GM23248 (cell line): ENCODE results near the gene NSMF.

Experiments
- EZH2 ChIP-seq: fragments of 200-600 bp; sonication (generic); IDR thresholded peaks from 2 replicates; pipeline ENCODE4 v1.6.1; 2018; ENCODE audit warnings: antibody characterized with exemption, mild to moderate bottlenecking; ENCODE audit not compliant: insufficient read depth, poor library complexity, severe bottlenecking
- EZH2phosphoT487 ChIP-seq: fragments of 200-600 bp; sonication (generic); IDR thresholded peaks from 2 replicates; pipeline ENCODE4 v1.6.1; 2018; ENCODE audit warnings: antibody characterized with exemption, moderate library complexity, mild to moderate bottlenecking, low read depth; ENCODE audit not compliant: insufficient read depth

- TF ChIP-seq EZH2phosphoT487 (no peak), EZH2 (no peak)
Observed at GRCh38 chr9:137445275-137445807, 13.8 kb downstream of the NSMF start.
